NK-92 treated with Interleukin-12 subunit alpha and Interleukin-12 subunit beta, amount 100 ng/mL, for 24 hours (cell line): ENCODE results near the gene MON1A.

Source experiments
- DNase-seq: peaks from one replicate; lab custom pipeline; 2025; lab: John Stamatoyannopoulos, UW

MON1A gene

GRCh38 chr3:49889296-49889695, 40.3 kb downstream of the MON1A start:
- no peak for DNase-seq

DNA sequence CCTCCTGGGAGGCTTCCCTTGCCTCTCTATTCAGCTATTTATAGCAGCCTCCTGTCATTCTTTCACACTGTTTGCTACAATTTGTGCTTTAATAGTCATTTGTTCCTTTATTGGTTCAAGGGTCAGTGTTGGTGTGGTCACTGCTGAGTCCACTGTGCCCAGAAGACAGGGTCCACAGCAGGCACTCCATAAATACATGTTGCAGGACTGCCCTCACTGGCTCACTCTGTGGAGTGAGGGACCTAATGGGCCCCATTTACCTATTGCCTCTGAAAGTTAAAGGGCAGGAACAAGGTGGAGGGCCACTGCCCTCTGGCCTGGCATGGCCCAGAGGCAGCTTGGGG, 42.7 kb downstream of the MON1A start:
- DNase-seq, result no peak

DNA sequence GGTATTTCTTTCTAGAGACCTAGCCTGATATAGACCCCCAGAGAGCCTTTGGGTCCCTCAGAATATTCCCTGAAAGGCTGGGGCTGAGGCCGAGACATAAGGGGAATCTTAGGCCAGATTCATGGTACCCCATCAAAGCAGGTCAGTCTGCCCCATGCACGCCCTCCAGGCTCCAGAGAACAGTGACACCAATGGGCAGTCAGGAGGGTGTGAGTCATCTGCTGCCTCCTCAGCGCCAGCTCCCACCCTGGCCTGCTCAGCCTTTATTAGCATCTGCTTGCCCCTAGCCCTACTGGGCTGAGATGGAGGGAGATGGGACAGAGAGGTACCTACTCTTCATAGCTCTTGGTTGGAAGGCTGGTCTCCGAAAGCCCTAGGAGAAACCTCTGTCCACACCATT, 45.6 kb downstream of the MON1A start:
- DNase-seq, result no peak

- DNase-seq, result no peak
These were observed 47.4 kb downstream of the MON1A start for GRCh38 chr3:49882166-49882565.

GRCh38 chr3:49880581-49881315, 48.9 kb downstream of the MON1A start:
- no peak for DNase-seq

- DNase-seq, result no peak
These were observed 49.9 kb downstream of the MON1A start for GRCh38 chr3:49879721-49880120.

GRCh38 chr3:49878686-49879085, 50.9 kb downstream of the MON1A start:
- no peak for DNase-seq

DNA sequence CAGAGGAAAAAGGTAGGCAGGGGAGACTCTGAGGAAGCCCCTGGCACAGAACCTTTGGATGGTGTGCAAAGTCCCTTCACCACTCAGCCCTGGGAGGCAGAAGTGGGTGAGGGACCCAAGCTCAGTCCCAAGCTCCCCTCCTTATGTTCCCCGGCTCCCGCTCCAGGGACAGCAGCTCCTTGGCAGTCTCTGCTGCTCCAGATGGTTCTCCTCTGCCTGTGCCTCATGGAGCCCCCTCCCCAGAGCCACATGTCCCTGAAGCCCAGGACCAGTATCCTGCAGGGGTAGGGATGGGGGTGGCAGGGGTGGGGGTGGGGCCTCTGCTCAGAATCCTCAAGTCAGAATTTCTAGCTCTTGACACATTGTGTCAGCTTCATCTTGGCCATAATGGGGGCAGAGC, 51.9 kb downstream of the MON1A start:
- no peak for DNase-seq

DNA sequence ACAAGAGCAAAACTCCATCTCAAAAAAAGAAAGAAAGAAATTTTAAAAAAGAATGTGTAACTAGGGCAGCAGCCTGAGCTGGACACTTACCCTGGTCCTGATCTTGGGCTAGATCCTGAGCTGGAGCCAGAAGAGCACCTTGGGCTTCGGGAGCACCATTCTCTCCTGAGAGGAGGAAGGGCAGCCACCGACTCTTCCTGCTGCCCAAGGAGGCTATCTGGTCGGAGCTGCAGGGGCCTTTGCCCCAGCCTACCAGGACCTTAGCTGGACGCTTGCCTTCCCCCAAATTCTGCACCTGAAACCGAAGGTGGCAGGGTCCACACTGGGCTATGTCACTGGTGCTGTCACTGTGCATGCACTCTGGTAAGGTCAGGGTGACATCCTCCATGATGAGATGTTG, 53.0 kb downstream of the MON1A start:
- no peak for DNase-seq

DNA sequence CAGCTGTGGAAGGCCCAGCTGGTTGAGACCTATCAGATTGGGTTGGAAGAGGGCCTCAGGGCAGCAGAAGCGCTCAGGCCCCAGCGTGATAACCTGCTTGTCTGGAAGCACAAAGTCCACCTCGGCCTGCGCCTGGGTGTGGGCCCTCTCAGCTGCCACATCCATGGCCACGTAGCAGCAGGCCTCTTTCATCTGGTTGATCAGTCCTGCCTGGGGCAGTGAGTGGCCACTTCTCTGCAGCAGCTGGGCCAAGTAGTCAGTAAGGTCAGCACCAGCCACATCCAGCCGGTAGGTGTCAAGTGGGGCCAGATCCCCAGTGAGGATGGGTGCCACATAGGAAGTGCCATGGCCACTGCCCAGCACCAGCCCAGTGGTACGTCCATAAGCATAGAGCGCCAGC, 56.0 kb downstream of the MON1A start:
- DNase-seq, result no peak

DNA sequence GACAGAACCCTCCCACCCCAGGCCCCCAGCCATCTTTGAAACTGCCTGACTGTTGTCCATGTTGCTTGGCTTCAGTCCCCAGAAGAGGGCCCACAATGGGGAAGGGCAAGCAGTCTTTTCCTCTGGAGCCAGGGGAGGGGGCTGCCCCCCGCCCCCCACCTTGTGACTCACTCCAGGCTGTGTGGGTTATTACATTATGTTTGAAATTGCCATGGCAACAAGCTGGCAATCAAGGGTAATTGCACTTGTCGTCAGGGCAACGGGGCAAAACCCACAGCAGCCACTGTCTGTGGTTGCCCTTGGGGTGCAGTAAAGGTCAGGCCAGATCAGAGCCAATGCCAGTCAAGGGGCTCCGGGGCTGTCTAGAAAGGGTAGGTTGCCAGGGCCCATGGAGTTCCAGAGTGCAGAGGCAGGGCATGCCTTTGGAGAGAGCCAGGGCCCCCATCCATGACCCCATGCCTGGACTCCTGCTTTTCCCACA, 56.8 kb downstream of the MON1A start:
- peak; percentile 6 for DNase-seq

- DNase-seq, result no peak
These were observed 58.0 kb downstream of the MON1A start for GRCh38 chr3:49871531-49872153.

DNA sequence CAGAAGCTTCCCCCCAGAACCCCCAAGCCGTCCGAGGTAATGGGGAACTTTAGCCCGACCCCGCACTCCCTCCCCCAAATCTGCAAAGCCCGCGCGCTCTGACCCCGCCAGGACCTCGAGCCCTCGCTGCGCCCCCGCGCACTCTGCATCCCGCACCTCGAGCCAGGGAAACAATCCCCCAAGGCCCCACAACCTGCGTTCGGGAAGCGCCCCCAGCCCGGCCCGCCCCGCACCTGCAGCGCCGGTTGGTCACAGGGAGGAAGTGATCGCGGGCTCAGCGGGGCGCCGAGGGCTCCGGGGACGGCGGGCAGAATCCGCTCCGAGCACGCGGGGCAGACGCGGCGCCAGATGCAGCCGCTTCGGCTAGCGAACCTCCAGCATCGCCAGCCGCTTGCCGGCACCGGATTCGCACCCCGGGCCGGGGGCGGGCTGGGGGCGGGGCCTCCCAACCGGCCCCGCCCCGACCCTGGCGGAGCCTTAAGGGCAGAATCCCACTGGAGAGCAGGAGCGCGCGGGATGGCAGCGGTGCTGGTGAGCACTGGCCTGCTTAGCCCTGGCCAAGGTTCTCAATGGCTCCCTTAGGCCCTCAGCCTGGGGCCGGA, 60.0 kb downstream of the MON1A start, which contains the start of gene CAMKV:
Gene CAMKV (minus strand): TSS at position 382 of the 602 bp plus-strand sequence. CDS start 7,518 bp downstream, outside the sequence.
- no peak for DNase-seq

- DNase-seq, result no peak
These were observed 60.6 kb downstream of the MON1A start for GRCh38 chr3:49868862-49869466.

DNA sequence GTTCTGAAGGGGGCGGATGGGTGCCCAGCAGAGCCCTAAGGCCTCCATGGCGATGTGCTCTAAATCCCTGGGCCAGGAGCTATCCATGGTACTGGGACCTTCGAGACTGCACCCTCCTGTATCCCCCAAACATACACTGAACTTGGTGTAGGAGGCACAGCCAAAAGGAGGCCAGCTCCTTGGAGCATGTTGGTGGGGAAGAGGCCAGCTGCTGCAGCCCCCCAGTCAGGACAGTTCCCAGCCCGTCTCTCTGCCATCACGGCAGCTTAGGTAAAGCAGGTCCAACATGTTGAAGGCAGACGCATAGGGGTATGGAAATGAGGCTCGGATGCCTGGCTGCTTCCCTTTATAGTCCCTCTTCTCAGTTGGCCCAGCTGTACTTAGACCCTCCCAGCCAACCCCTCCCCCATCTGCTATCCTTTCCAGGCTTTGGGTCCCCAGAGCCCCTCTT, 61.7 kb downstream of the MON1A start:
- DNase-seq, result no peak

DNA sequence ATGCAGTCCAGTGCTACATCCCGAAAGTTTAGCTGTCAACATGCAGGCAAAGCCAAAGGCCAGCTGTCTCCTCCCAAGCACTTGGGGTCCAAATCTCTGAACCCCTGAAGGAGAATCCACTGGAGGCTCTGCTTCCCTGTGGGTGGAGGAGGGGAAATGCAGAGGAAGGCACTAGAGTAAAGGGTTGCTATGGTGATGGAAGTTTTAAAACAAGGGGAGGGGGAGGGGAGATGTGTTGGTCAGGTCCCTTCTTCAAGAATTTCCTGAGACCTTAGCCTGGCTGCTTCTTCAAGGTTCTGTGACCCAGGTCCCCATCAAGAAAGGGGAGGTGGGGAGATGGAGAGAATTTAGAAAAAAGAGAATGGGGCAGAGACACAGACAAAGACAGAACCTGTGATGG, 62.2 kb downstream of the MON1A start:
- no peak for DNase-seq

DNA sequence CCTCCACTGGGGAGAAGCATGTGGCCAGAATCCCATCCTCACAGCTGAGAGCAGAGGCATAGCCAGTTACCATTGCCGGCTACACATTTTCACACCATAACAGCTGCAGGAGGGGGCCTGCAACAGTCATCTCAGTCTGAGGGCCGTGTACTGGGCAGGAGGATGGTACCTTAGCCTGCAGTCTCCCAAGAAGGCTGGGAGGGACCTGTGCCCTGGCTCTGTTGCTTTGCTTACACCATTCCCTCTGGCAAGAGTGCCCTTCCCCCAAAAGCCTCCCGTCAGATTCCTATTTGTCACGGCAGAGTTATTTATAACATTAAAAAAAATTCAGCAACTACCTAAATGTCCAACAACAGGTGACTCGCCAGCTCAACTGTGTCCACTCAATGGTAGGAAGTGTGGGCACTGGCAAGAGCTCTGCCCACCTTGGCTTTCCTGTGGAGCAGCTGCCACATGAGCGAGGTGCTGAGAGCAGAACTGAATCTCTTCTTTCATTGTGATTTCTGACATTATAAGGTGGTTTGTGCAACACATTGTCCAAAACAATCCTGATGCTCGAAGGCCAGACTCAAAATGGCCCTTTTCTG, 64.3 kb downstream of the MON1A start:
- no peak for DNase-seq

DNA sequence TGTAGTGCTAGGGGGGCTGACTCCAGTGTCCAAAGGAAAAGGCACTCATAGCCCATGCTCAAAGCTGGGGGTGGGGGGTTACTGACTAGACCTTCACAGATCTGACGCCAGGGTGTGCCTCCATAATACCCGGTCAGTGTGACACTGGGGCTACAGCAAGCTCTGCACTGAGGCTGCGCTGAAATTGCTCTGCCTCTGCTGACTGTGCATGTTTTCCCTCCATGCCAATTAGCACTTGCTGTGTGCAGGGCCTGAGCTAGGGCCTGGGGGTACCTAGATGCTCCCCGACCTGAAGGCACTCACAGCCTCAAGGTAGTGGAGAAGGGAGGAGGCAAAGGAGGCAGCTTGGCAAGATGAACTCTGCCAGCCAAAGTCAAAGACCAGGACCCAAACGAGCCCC, 65.1 kb downstream of the MON1A start:
- DNase-seq, result no peak

DNA sequence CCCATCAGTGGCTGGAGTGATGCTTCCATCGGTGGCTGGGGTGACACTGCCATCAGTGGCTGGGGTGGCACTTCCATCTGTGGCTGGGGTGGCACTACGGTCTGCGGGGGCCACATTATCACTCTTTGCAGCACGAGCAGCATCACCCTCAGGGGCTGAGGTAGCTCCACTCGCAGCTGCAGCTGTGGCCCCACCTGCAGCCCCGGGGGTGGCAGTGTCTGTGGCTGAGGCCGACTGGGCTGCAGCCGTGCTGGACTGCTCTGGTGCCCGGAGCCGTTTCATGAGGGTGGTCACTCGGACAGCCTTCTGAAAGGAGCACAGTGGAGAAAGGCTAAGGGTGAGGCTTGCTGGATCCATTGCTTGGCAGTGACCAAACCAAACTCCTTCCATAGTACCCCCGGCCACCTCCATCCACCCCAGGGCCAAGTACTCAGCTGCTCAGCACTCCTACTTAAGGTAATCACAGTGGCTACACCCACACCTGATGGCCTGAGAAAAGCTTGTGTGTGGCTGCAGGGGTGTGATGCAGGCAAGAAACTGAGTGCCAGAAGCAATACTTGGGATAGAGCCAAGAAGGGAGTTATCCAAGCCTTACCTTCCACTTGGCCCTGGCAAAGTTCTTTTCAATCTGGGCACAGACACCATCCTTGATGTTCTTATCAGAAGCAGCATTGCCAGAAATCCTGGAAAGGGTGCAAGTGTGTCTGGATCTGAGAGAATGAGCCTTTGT, 69.9 kb downstream of the MON1A start:
- DNase-seq, result no peak
